OCI-LY7 (cell line): ENCODE data around the gene HMGCL. TPM values are rescaled to one million over a fixed set of nuclear protein-coding genes. Genes with fewer than 3 reads are reported as not detected.

Source experiments
- BruUV-seq: library from RNA; stranded (reverse); fragments of 400-500 nt; replicated peaks from 2 replicates; lab custom pipeline; 2021; lab: Mats Ljungman, UMichigan
- CTCF ChIA-PET: fragments of 300-600 bp; sonication (Branson Sonifier 250); formaldehyde crosslinking; loops from one replicate; lab custom pipeline; 2022; ENCODE audit warnings: antibody characterized with exemption; ENCODE audit not compliant: unreplicated experiment; lab: Charles Lee
- POLR2A ChIA-PET: fragments of 300-600 bp; sonication (Branson Sonifier 250); formaldehyde crosslinking; loops from one replicate; lab custom pipeline; 2022; ENCODE audit warnings: antibody characterized with exemption; lab: Charles Lee
- DNase-seq: peaks from one replicate; pipeline ENCODE4 v3.0.0-alpha.2; 2015; ENCODE audit warnings: low spot score
- H2AFZ ChIP-seq: fragments of 200-600 bp; sonication (generic), shearing (Covaris generic); 2 replicates; pipeline ENCODE4 v1.6.1; 2014; ENCODE audit warnings: mild to moderate bottlenecking, antibody characterized with exemption, low read length, moderate library complexity
- H3K27ac ChIP-seq: fragments of 200-600 bp; sonication (generic); 2 replicates; pipeline ENCODE4 v1.5.1; 2014; ENCODE audit warnings: mixed run types, low read depth, mild to moderate bottlenecking, moderate library complexity, low read length, inconsistent platforms; ENCODE audit not compliant: poor library complexity, severe bottlenecking
- H3K36me3 ChIP-seq: fragments of 200-600 bp; sonication (generic); 2 replicates; pipeline ENCODE4 v1.6.1; 2014; ENCODE audit warnings: mild to moderate bottlenecking, antibody characterized with exemption, low read length, moderate library complexity, mixed read lengths; ENCODE audit not compliant: insufficient read depth
- H3K4me1 ChIP-seq: fragments of 200-600 bp; sonication (generic); 2 replicates; pipeline ENCODE4 v1.5.1; 2014; ENCODE audit warnings: mild to moderate bottlenecking, low read length; ENCODE audit not compliant: insufficient read depth, poor library complexity, severe bottlenecking
- H3K4me2 ChIP-seq: fragments of 200-600 bp; sonication (generic); 2 replicates; pipeline ENCODE4 v1.6.1; 2014; ENCODE audit warnings: mild to moderate bottlenecking, low read length
- H3K4me3 ChIP-seq: fragments of 200-600 bp; sonication (generic); 2 replicates; pipeline ENCODE4 v1.5.1; 2014; ENCODE audit warnings: mild to moderate bottlenecking, low read depth, low read length; ENCODE audit not compliant: poor library complexity, severe bottlenecking
- H3K79me2 ChIP-seq: fragments of 200-600 bp; sonication (generic); 2 replicates; pipeline ENCODE4 v1.6.1; 2016; ENCODE audit warnings: low read depth, mild to moderate bottlenecking, low read length, moderate library complexity, mixed read lengths; ENCODE audit not compliant: insufficient read depth
- H3K9me2 ChIP-seq: fragments of 200-600 bp; sonication (generic); 2 replicates; pipeline ENCODE4 v1.6.1; 2016; ENCODE audit warnings: mild to moderate bottlenecking, low read length, mixed read lengths; ENCODE audit not compliant: insufficient read depth
- H3K9me3 ChIP-seq: fragments of 200-600 bp; sonication (generic); 2 replicates; pipeline ENCODE4 v1.6.1; 2014; ENCODE audit warnings: mild to moderate bottlenecking, mixed run types, low read length, mixed read lengths
- H4K20me1 ChIP-seq: fragments of 200-600 bp; sonication (generic); 2 replicates; pipeline ENCODE4 v1.6.1; 2014; ENCODE audit warnings: mild to moderate bottlenecking, antibody characterized with exemption, low read length, moderate library complexity, mixed read lengths; ENCODE audit not compliant: insufficient read depth
- EZH2phosphoT487 ChIP-seq: fragments of 200-600 bp; sonication (generic); IDR thresholded peaks from 2 replicates; pipeline ENCODE4 v1.6.1; 2018; ENCODE audit warnings: low read depth, borderline replicate concordance, mild to moderate bottlenecking, mixed run types, antibody characterized with exemption, low read length, moderate library complexity, mixed read lengths
- intact Hi-C: fragments of 100-400 bp; cut with micrococcal nuclease; formaldehyde crosslinking; loops from one replicate; pipeline ENCODE4 v1.10.0; 2022; ENCODE audit not compliant: unreplicated experiment
- total RNA-seq, 2 experiments: library from RNA; depleted of rRNA in 1 of 2; stranded (reverse); fragments of >200 nt in 1 of 2; shearing (Covaris generic) in 1 of 2; gene quantifications; 2 replicates each; pipeline ENCODE4 v1.2.3, GENCODE V29; 2014 to 2022
- TF ChIP-seq, protein P1 (sequence below): fragments of 200-600 bp; sonication (generic); conservative IDR thresholded peaks from 2 replicates; pipeline ENCODE4 v1.5.1; 2014; ENCODE audit warnings: mild to moderate bottlenecking, antibody characterized with exemption, low read length, moderate library complexity, mixed read lengths

The HMGCL gene
- total RNA-seq, 2 experiments from 2014 or later = 13.1 to 30.7 TPM

GRCh38 chr1:23791516-23792047, 33.6 kb downstream of the HMGCL start:
- Histone ChIP-seq H3K4me2 (peak overlapping the region; percentile 95), H3K9me3 (no peaks in the 10 kb centered on the region), H3K27ac (peak overlapping the region; percentile 43), H3K4me1 (peaks cover 14% of the 10 kb centered on the region), H2AFZ (peak overlapping the region; percentile 77; the same call in 1 of the 2 replicates), H3K79me2 (peaks cover 18% of the 10 kb centered on the region; the same call in 1 of the 2 replicates), H3K36me3 (peaks cover 50% of the 10 kb centered on the region), H4K20me1 (no peaks in the 10 kb centered on the region), H3K4me3 (peak overlapping the region; percentile 95), H3K9me2 (no peaks in the 10 kb centered on the region)
- CTCF ChIA-PET = interaction anchor here (0.6 kb wide), 1 partner anchor 11 kb away, joined by 4 read pairs; no protein-coding TSS in a partner anchor
- POLR2A ChIA-PET = interaction anchor here (0.5 to 1.5 kb wide), 4 partner anchors 11 to 307 kb away, joined by 3 to 5 read pairs (median 4); partner anchors contain the start of gene PITHD1
- intact Hi-C loops = loop anchor here (1.0 kb wide), 1 partner anchor 13 kb away; the partner anchor contains the start of gene PITHD1
- BruUV-seq = no TSS peak
- no peak for TF ChIP-seq EZH2phosphoT487
- no peak for DNase-seq

DNA sequence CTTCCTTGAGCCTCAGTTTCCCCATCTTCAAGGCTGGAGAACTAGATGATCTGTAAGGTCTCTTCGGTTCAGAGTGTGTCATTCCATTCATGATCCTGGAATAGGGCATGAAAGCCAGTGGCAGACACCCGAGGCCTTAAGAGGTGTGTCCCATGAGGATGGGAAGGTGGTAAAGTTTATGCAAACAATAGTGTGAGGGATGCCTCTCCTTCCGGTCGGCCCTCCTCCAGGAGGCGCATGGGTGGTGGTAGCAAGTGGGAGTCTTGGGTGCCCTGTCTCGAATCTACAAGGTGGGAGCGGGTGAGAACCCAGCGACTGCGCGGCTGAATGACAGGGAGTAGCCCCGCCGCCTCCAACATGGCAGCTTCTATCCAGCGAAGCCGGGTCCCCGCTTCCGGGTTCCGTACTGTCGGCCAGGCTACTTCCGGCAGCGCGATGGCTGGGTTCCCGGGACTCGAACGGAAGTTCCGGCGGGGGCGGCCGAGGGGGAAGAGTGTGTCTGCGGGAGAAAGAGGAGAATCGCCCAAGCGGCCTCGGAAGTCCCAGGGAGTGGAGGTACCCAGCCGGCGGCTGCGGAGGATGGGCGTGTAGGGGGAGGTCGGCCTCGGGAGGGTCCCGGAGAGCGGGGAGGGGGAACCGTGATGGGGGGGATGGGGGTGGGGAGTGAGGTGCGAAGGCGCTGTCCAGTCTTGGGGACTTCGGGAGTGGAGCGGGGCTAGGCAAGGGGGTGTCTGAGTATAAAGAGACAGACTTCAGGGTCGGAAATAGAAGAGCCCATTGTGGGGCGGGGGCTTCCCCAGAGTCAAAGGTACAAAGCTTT, 34.3 kb downstream of the HMGCL start, which contains the start of gene LYPLA2:
TSS of gene LYPLA2 (plus strand) at position 450 of the 820 bp plus-strand sequence. CDS start 1,538 bp downstream, outside the sequence.
- no peaks in the 10 kb centered on the region for H3K9me2 ChIP-seq
- intact Hi-C loops = loop anchor here (1.0 kb wide), 1 partner anchor 13 kb away; the partner anchor contains the start of gene PITHD1
- H3K27ac ChIP-seq = peak within 1 kb of the TSS; percentile 43
- H4K20me1 ChIP-seq = no peaks in the 10 kb centered on the region
- DNase-seq = peak; percentile 90
- H3K9me3 ChIP-seq = no peaks in the 10 kb centered on the region
- CTCF ChIA-PET = interaction anchor here (0.6 kb wide), 1 partner anchor 12 kb away, joined by 4 read pairs; no protein-coding TSS in a partner anchor
- peak within 1 kb of the TSS; percentile 77 for H2AFZ ChIP-seq
- H3K4me3 ChIP-seq = peak within 1 kb of the TSS; percentile 95
- POLR2A ChIA-PET = interaction anchor here (0.5 to 1.5 kb wide), 7 partner anchors 12 to 306 kb away, joined by 3 to 4 read pairs (median 3); partner anchors contain the start of gene PITHD1
- H3K4me1 ChIP-seq = peaks cover 14% of the 10 kb centered on the region
- no peak for TF ChIP-seq EZH2phosphoT487
- TF ChIP-seq, protein P1, sequence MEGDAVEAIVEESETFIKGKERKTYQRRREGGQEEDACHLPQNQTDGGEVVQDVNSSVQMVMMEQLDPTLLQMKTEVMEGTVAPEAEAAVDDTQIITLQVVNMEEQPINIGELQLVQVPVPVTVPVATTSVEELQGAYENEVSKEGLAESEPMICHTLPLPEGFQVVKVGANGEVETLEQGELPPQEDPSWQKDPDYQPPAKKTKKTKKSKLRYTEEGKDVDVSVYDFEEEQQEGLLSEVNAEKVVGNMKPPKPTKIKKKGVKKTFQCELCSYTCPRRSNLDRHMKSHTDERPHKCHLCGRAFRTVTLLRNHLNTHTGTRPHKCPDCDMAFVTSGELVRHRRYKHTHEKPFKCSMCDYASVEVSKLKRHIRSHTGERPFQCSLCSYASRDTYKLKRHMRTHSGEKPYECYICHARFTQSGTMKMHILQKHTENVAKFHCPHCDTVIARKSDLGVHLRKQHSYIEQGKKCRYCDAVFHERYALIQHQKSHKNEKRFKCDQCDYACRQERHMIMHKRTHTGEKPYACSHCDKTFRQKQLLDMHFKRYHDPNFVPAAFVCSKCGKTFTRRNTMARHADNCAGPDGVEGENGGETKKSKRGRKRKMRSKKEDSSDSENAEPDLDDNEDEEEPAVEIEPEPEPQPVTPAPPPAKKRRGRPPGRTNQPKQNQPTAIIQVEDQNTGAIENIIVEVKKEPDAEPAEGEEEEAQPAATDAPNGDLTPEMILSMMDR = 0 out of 2 replicates have a peak, but pooled peaks have one; percentile 19
- peaks cover 51% of the 10 kb centered on the region for H3K36me3 ChIP-seq
- TSS peak; percentile 94 for BruUV-seq
- peaks cover 18% of the 10 kb centered on the region; the same call in 1 of the 2 replicates for H3K79me2 ChIP-seq
- peak within 1 kb of the TSS; percentile 95 for H3K4me2 ChIP-seq

- peaks cover 66% of the 10 kb centered on the region for H3K36me3 ChIP-seq
- H4K20me1 ChIP-seq = no peaks in the 10 kb centered on the region
- intact Hi-C loops = no loop called here
- TF ChIP-seq, protein P1 = no peak
- TF ChIP-seq EZH2phosphoT487 = no peak
- POLR2A ChIA-PET = interaction anchor here (0.7 to 1.2 kb wide), 4 partner anchors 11 to 184 kb away, joined by 3 to 4 read pairs (median 3); partner anchors contain the start of gene PITHD1
- no peak overlapping the region for H3K4me3 ChIP-seq
- peaks cover 24% of the 10 kb centered on the region; the same call in 1 of the 2 replicates for H3K79me2 ChIP-seq
- no peaks in the 10 kb centered on the region for H3K9me3 ChIP-seq
- CTCF ChIA-PET = no interaction called here
- no peak overlapping the region for H3K4me2 ChIP-seq
- DNase-seq = no peak
- BruUV-seq = no TSS peak
- no peaks in the 10 kb centered on the region for H3K9me2 ChIP-seq
- H3K27ac ChIP-seq = no peak overlapping the region
- no peak overlapping the region for H2AFZ ChIP-seq
- peaks cover 14% of the 10 kb centered on the region for H3K4me1 ChIP-seq
These were observed 36.5 kb downstream of the HMGCL start for GRCh38 chr1:23788695-23789094.
